GM18507 (cell line): ENCODE results near the gene F7.
"Not testable (repeated sequence)": the region's sequence is repeated elsewhere in the genome, so short reads cannot be mapped to it uniquely, and the experiment has no call there.

ENCODE experiments used
- DNase-seq: peaks from one replicate; pipeline ENCODE4 v3.0.0; 2011; ENCODE audit warnings: low read depth; ENCODE audit not compliant: insufficient read length; ENCODE audit errors: extremely low spot score
- FAIRE-seq: peaks from 2 replicates; lab custom pipeline; 2011; peaks lifted over from hg19 to GRCh38; lab: Jason Lieb, UNC

Gene F7

GRCh38 chr13:113096052-113096744 is 9.4 kb upstream of the F7 start:
- no peak for FAIRE-seq

DNA sequence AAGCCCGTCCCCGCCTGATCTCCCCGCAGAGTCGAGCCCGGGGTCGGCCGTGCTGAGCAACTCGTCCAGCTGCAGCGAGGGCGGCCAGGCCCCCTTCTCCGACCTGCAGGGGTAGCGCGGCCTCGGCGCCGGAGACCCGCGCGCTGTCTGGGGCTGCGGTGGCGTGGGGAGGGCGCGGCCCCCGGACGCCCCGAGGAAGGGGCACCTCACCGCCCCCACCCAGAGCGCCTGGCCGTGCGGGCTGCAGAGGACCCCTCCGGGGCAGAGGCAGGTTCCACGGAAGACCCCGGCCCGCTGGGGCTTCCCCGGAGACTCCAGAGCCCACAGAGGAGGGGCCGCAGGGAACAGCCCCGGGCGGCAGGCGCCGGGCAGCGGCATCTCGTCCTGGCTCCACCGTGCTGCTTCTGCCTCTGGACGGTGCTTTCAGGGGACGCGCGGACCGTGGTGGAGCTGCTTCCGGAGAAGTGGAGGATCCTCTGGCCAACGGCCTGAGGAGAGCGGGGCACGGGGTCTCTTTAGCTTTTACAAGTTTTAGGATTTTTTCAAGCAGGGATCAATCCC is 8.8 kb upstream of the F7 start:
- DNase-seq, result no peak
- FAIRE-seq, result no peak

More at GRCh38 chr13:113096052-113096744, 9.4 kb upstream of the F7 start:
- DNase-seq, result no peak

- DNase-seq (no peak), FAIRE-seq (no peak)
Measured at GRCh38 chr13:113097651-113098050, 7.9 kb upstream of the F7 start.

DNA sequence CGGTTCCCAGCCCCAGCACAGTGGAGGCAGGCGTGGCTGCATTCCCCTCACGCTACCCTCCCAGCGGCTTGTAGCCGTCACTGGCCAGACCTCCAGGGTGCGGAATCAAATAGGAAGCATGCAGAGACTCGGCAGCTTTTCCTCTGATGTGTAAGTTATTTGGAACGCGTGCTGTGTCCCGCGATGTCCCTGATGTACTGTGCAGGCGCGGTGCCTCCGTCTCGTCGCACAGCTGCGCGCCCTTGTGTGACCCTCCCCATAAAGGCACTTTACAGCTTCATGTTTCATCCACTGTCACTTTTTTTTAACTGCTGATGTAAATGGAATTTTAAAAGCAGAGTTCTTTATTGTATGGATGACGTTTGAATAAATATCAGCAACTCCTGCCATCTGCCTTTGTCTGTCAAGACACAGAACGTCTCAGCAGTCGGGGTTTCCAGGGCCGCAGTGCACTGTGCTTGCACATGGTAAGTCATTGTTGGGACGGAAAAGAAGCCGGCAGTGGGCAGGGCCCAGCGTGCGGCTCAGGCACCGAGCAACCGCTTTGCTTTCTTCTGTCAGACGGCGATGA is 7.3 kb upstream of the F7 start:
- DNase-seq (no peak), FAIRE-seq (no peak)

DNA sequence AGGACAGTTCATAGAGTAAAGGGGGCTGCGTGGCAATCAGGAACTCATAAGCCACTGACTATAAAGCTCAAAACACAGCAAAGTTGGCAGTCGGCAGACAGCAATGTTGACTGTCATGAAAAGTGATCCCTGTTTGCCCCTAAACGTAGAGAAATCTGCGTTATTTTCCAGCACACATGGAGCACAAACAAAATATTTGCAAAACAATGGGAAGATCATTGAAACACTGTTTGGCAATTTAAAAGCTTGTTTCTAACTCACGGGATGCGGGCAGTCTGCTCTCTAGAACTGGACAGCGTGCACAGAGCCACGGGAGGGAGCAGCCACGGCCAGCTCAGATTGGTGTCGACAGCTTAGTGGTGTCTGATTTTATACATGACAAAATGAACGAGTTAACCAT is 6.4 kb upstream of the F7 start:
- no peak for FAIRE-seq
- DNase-seq, result no peak

- FAIRE-seq, DNase-seq: not testable (repeated sequence)
Measured at GRCh38 chr13:113102302-113102701, 3.3 kb upstream of the F7 start.

- FAIRE-seq (no peak), DNase-seq (no peak)
Measured at GRCh38 chr13:113102727-113103126, 2.9 kb upstream of the F7 start.

DNA sequence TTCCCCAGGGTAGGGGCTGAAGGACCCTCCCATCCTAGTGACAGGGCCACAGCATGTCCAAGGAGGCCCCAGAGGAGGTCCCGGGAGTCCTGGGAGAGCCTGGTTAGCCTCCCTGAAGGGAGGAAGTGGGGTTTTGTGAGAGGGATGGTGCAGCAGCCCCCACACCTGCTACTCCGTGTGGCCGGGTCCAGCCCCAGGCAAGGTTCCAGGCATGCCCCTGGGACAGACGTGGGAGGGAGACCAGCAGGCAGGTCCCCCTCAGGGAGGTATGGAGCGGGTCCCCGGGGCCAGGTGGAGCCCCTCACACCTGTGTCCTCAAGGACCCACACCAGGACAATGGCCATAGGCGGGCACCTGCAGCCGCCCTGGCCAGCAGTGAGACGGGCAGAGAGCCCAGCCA is 1.9 kb upstream of the F7 start:
- no peak for FAIRE-seq

GRCh38 chr13:113105921-113106452 is 396 bp downstream of the F7 start:
- no peak for DNase-seq

More for the DNA sequence above, 1.9 kb upstream of the F7 start:
- DNase-seq, result no peak

DNA sequence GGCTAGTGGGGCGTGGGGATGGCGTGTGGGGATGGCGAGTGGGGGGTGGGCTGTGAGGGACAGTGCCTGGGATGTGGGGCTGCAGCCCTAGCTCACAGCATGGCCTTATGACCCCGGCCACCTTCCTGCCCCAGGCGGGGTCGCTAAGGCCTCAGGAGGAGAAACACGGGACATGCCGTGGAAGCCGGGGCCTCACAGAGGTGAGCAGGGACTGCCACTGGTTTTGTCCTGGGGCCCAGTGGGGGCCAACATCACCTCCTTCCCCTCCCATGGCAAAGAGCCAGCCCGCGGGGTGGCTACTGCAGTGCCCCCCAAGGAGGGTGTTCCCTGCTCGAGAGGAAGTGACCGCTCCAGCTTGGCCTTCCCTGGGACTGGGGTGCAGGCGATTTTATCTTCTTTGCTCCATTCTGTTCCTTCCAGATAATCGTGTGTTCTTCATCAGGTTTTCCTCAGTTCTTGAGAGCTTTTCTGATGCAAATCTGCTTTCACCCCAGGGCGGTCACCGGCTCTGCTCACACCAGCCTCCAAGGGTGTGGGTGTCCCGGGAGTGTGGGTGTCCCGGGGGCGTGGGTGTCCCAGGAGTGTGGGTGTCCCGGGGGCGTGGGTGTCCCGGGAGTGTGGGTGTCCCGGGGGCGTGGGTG is 1.2 kb downstream of the F7 start:
- FAIRE-seq, result no peak
- no peak for DNase-seq

More at GRCh38 chr13:113105921-113106452, 396 bp downstream of the F7 start:
- no peak for FAIRE-seq

DNA sequence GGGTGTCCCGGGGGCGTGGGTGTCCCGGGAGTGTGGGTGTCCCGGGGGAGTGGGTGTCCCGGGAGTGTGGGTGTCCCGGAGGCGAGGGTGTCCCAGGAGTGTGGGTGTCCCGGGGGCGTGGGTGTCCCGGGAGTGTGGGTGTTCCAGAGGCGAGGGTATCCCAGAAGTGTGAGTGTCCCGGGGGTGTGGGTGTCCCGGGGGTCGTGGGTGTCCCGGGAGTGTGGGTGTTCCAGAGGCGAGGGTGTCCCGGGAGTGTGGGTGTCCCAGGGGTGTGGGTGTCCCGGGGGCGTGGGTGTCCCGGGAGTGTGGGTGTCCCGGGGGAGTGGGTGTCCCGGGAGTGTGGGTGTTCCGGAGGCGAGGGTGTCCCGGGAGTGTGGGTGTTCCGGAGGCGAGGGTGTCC is 2.9 kb downstream of the F7 start:
- FAIRE-seq, result not testable (repeated sequence)

GRCh38 chr13:113109151-113110047 is 3.8 kb downstream of the F7 start:
- FAIRE-seq (no peak), DNase-seq (no peak)

More for the DNA sequence above, 2.9 kb downstream of the F7 start:
- DNase-seq, result not testable (repeated sequence)

DNA sequence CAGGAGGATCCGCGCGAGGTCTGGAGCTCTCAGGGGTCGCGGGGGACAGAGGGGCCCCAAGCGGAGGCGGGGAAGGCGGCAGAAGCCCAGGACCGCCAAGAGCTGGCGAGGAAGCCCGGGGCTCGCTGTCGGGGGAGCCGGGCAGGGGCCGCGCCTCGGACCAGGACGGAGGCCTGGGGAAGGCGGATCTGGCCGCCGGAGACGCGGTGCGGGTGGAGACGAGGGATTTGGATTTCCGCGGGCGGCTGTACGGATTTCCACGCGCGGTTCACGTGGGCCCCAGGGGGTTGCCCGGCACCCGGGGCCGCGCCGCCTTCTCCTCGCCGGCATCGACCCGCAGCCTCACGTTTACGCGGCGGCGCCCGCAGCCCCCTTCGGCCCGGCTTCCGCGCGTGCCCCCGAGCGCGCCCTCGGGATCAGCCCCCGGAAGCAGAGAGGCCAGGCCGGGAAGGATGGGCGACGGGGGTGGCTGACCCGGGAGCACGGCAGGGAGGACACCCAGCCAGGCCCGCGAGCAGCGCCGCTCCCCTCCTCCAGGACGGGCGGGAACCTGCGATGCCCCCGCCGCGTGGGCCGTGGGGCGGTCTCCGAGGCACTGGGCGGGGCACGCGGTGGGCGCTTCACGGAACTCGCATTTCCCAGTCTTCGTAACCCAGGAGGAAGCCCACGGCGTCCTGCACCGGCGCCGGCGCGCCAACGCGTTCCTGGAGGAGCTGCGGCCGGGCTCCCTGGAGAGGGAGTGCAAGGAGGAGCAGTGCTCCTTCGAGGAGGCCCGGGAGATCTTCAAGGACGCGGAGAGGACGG is 4.7 kb downstream of the F7 start:
- no peak for FAIRE-seq
- DNase-seq, result no peak

- no peak for FAIRE-seq
- DNase-seq, result no peak
Measured at GRCh38 chr13:113110852-113111315, 5.3 kb downstream of the F7 start.

DNA sequence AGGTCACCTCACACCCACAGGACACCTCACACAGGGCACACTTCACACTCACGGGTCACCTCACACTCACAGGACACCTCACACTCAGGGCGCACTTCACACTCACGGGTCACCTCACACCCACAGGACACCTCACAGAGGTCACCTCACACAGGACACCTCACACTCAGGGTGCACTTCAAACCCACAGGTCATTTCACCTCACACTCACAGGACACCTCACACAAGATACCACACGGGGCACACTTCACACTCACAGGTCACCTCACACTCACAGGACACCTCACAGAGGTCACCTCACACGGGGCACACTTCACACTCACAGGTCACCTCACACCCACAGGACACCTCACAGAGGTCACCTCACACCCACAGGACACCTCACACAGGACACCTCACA is 6.2 kb downstream of the F7 start:
- not testable (repeated sequence) for DNase-seq, FAIRE-seq

DNA sequence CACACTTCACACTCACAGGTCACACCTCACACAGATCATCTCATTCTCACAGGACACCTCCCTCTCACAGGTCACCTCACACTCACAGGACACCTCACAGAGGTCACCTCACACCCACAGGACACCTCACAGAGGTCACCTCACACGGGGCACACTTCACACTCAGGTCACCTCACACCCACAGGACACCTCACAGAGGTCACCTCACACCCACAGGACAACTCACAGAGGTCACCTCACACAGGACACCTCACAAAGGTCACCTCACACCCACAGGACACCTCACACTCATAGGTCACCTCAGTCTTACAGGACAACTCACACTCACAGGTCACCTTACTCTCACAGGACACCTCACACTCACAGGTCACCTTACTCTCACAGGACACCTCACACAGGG is 6.9 kb downstream of the F7 start:
- DNase-seq, FAIRE-seq: not testable (repeated sequence)

- DNase-seq, result no peak
- peak; percentile 33 for FAIRE-seq
Measured at GRCh38 chr13:113112893-113113845, 7.6 kb downstream of the F7 start.
